Right ventricle myocardium inferior (tissue), 1 donor: Measurements from ENCODE around the gene STMN3. TPM values are rescaled to one million over a fixed set of nuclear protein-coding genes. Genes with fewer than 3 reads are reported as not detected.
A peak's percentile ranks its signal among the peaks of the same experiment; 100 is the strongest.
"Not testable (repeated sequence)": the region's sequence is repeated elsewhere in the genome, so short reads cannot be mapped to it uniquely, and the experiment has no call there.

Source experiments
- ATAC-seq: fragments of 200-7000 bp; cut with Tn5 transposase; one replicate; pipeline ENCODE4 v1.9.1; 2020; ENCODE audit warnings: mild to moderate bottlenecking, moderate library complexity
- DNase-seq: peaks from one replicate; pipeline ENCODE4 v3.0.0; 2021; ENCODE audit errors: missing footprints
- intact Hi-C: fragments of 100-400 bp; cut with DNase I; formaldehyde crosslinking; loops from one replicate; pipeline ENCODE4 v1.11.0; 2022
- total RNA-seq: library from RNA; stranded (reverse); fragmentation: NEBNext Ultra II Directional; extraction: Animal tissue kit (Norgen Biotek cat#: 25700); gene quantifications from one replicate; pipeline ENCODE4 v1.2.1, GENCODE V29; 2021
- donor health status: DM: no; HTN: yes; CAD: no; lungs with severe emphysema.

STMN3 gene
- total RNA-seq, 1 donor from 2014 or later: 7.1 TPM

- DNase-seq: no peak
- no peak for ATAC-seq
- intact Hi-C loops: no loop called here
Measured at GRCh38 chr20:63643946-63644345, 9.3 kb downstream of the STMN3 start.

DNA sequence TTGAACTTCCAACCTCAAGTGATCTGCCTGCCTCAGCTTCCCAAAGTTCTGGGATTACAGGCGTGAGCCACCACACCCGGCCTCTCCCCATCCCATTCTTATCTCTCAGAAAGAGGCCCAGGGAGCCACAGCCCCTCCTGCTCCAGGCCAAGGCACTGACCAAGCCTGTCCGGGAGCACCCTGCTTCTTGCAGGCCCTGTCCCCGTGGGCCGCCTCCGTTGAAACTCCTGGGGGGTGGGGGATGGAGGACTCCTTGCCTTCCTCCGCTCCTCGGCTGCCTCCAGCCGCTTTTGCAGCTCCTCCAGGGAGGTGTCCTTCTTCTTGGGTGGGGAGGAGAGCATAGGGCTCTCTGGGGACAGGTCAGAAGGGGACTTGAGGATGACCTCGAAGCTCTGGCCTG is 9.7 kb downstream of the STMN3 start:
- ATAC-seq: no peak
- intact Hi-C loops: no loop called here

DNA sequence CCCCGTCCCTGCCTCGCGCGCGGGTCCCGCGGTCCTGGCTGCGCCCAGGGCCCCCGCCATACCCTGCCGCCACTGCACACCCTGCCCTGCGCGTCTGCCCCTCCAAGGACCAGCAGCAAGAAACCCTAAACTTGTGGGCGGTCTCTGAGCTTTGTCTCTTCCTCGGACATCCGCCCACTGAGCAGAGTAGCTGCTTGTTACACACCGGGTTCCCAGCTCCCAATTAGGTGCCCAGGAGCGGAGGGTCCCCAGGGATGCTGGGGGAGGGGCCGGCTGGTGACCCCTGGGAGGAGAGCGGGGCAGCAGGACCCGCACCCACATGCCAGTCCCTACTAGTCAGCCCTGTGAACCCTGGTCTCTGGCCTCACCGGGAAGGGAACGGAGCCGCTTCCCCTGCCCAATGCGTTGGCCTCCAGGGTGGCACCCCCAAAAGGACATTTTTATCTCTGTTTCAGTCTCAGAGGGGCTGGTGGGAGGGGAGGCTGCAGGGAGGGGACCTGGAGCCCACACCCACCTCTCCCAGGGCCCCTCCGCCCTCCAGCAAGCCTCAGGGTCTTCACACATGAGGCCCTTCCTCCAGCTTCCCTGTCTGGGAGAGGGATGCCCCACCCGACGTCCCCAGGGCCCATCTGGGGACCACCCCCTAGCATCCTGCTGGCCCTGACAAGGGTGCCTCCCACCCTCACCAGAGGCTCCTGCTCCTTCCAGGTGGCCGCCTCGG is 10.5 kb downstream of the STMN3 start:
- intact Hi-C loops: no loop called here
- no peak for ATAC-seq
- no peak for DNase-seq

More for the DNA sequence above, 9.7 kb downstream of the STMN3 start:
- DNase-seq: no peak

GRCh38 chr20:63641792-63642523 is 11.3 kb downstream of the STMN3 start:
- intact Hi-C loops: no loop called here
- DNase-seq (peak; percentile 96), ATAC-seq (peak; percentile 90)

- intact Hi-C loops: no loop called here
- peak; percentile 20 for ATAC-seq
- no peak for DNase-seq
Measured at GRCh38 chr20:63641146-63641791, 12.0 kb downstream of the STMN3 start.

GRCh38 chr20:63640686-63641085 is 12.5 kb downstream of the STMN3 start:
- intact Hi-C loops, DNase-seq, ATAC-seq: not testable (repeated sequence)

DNA sequence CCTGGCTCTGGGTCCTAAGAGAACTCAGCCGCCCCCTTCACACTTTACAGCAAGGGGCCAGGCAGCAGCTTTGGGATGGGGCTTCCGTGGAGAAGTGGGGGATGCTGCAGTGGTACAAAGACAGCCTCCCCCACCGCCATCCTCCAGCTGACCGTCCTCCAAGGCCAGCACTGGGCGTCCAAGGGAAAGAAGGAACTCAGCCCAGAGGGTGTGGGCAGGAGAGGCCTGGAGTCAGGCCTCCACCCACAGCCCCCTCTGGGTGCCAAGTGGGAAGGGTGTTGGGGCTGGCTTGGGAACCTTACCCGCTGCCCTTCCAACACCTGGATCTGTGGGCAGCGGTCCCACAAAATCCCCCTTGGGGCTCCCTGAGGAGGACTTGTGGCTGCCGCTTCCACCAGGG is 13.1 kb downstream of the STMN3 start:
- intact Hi-C loops: no loop called here
- DNase-seq: no peak
- ATAC-seq: no peak

GRCh38 chr20:63639093-63639975 is 13.9 kb downstream of the STMN3 start:
- ATAC-seq (peak; percentile 8), DNase-seq (no peak)
- intact Hi-C loops: no loop called here

- DNase-seq: no peak
- intact Hi-C loops: no loop called here
- no peak for ATAC-seq
Measured at GRCh38 chr20:63636752-63637628, 16.2 kb downstream of the STMN3 start.

GRCh38 chr20:63635431-63636141 is 17.6 kb downstream of the STMN3 start:
- DNase-seq (no peak), ATAC-seq (no peak)
- intact Hi-C loops: no loop called here

DNA sequence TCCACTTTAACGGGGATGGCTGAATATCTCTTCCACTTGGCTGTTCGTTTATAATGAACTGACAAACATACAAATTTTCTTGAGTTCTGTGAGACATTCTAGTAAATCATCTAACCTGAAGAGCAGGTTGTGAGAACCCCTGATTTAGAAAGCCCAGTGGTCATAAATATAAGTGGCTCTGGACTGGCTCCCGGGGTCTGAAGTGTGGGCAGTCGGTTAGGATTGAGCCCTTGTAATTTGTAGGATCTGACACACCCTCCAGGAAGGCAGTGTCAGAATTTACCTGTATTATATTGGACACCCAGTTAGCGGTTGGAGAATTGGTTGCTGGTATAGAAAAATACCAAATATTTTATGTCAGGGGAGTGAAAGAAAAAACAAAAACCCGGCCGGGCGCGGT is 19.5 kb downstream of the STMN3 start:
- intact Hi-C loops: no loop called here
- no peak for DNase-seq
- ATAC-seq: no peak

DNA sequence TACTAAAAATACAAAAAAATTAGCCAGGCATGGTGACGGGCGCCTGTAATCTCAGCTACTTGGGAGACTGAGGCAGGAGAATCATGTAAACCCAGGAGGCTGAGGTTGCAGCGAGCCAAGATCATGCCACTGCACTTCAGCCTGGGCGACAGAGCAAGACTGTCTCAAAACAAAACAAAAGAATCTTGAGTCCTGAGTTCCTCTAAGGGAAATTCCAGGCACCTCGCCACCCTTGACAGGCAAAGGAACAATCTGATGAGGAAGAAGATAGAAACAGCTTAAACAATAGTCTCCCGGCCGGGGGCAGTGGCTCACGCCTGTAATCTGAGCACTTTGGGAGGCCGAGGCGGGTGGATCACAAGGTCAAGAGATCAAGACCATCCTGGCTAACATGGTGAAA is 21.8 kb downstream of the STMN3 start:
- DNase-seq, ATAC-seq, intact Hi-C loops: not testable (repeated sequence)

GRCh38 chr20:63630956-63631355 is 22.3 kb downstream of the STMN3 start:
- ATAC-seq, DNase-seq, intact Hi-C loops: not testable (repeated sequence)

- intact Hi-C loops: loop anchor here (5.0 kb wide), 1 partner anchor 344 kb away; no protein-coding TSS in a partner anchor
- ATAC-seq (peak; percentile 39), DNase-seq (no peak)
Measured at GRCh38 chr20:63628246-63628975, 24.8 kb downstream of the STMN3 start.

DNA sequence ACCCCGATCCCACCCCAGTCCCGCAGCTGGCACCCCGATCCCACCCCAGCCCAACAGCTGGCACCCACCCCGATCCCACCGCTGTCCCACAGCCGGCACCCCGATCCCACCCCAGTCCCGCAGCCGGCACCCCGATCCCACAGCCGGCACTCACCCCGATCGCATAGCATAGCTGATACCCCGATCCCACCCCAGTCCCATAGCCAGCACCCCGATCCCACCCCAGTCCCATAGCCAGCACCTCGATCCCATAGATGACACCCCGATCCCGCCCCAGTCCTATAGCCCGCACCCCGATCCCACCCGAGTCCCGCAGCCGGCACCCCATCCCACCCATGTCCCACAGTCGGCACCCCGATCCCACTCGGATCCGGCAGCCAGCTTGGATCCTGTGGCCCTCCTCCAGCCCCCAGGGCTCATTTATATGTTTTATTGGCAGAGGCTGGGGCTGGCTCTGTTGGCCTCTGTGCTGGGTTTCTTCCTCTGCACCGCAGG is 25.4 kb downstream of the STMN3 start:
- DNase-seq (no peak), ATAC-seq (peak; percentile 1)
- intact Hi-C loops: loop anchor here (5.0 kb wide), 1 partner anchor 345 kb away; no protein-coding TSS in a partner anchor

DNA sequence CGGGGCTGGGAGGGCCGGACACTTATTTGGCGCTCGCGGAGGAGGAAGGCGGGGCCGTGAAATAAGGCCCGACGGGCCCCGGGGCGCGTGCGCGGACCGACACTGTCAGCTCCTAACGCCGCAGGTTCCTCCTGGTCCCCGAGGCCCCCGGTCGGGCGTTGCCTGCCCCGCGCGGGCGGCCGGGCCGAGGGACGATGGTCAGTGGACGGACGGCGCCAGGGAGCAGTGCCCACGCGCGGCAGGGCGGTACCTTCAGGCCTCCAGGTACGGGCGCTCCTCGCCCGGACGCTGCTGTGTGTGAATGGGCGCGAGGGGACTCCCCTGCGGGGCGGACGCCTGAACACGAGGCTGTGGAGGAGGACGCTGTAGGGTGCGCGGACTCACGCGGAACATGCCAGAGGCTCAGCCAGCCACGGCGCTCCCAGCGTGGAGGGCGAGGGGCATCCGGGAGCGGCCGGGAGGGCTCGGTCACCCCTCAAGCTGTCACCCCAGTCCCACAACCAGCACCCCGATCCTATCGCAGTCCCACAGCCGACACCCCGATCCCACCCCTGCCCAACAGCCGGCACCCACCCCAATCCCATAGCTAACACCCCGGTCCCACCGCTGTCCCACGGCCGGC is 26.0 kb downstream of the STMN3 start:
- ATAC-seq: peak; percentile 94
- peak; percentile 99 for DNase-seq
- intact Hi-C loops: loop anchor here (5.0 kb wide), 1 partner anchor 345 kb away; no protein-coding TSS in a partner anchor
